WTC11 (cell line): ENCODE measurements around the gene TOM1L2. TPM values are rescaled to one million over a fixed set of nuclear protein-coding genes. Genes with fewer than 3 reads are reported as not detected.
A peak's percentile ranks its signal among the peaks of the same experiment; 100 is the strongest.

Source experiments
- ATAC-seq: fragments of 200-7000 bp; cut with Tn5 transposase; 2 replicates; pipeline ENCODE4 v1.10.0; 2021; ENCODE audit warnings: mild to moderate bottlenecking, moderate library complexity
- Bru-seq: library from RNA; stranded (reverse); fragments of 400-500 nt; gene quantifications from one replicate; lab custom pipeline; 2021; lab: Mats Ljungman, UMichigan
- CTCF ChIA-PET: fragments of 300-600 bp; sonication (Branson Sonifier 250); formaldehyde crosslinking; loops from one replicate; lab custom pipeline; 2021; ENCODE audit warnings: antibody characterized with exemption; lab: Charles Lee
- POLR2A ChIA-PET: fragments of 350-600 bp; sonication (Branson Sonifier 250); formaldehyde crosslinking; loops from one replicate; lab custom pipeline; 2021; ENCODE audit warnings: antibody characterized with exemption; lab: Charles Lee
- DNase-seq: peaks from one replicate; pipeline ENCODE4 v3.0.0; 2021; ENCODE audit warnings: low spot score
- H3K27ac Mint-ChIP-seq: 2 replicates; pipeline ENCODE4 v1.8.0; 2021; ENCODE audit warnings: mixed read lengths
- H3K27me3 Mint-ChIP-seq: 2 replicates; pipeline ENCODE4 v1.8.0; 2021; ENCODE audit warnings: low read depth, mild to moderate bottlenecking, moderate library complexity, mixed read lengths
- H3K36me3 Mint-ChIP-seq: 2 replicates; pipeline ENCODE4 v1.8.0; 2021; ENCODE audit warnings: mixed read lengths
- H3K4me1 Mint-ChIP-seq: 2 replicates; pipeline ENCODE4 v1.8.0; 2022; ENCODE audit warnings: mixed read lengths
- H3K4me3 Mint-ChIP-seq: 2 replicates; pipeline ENCODE4 v1.8.0; 2021; ENCODE audit warnings: mild to moderate bottlenecking, moderate library complexity, mixed read lengths
- H3K9me3 Mint-ChIP-seq: 2 replicates; pipeline ENCODE4 v1.8.0; 2021; ENCODE audit warnings: mixed read lengths
- CBFB ChIP-seq: sonication (generic); formaldehyde crosslinking; IDR thresholded peaks from 2 replicates; pipeline ENCODE4 v1.8.1; 2022; ENCODE audit warnings: mild to moderate bottlenecking, low read depth, missing genetic modification reagents
- CREB1 ChIP-seq: sonication (generic); formaldehyde crosslinking; IDR thresholded peaks from 2 replicates; pipeline ENCODE4 v1.8.0; 2023; ENCODE audit warnings: mild to moderate bottlenecking, missing genetic modification reagents
- E2F5 ChIP-seq: sonication (generic); formaldehyde crosslinking; IDR thresholded peaks from 2 replicates; pipeline ENCODE4 v1.8.1; 2022; ENCODE audit warnings: mild to moderate bottlenecking, moderate library complexity, missing genetic modification reagents
- ELF4 ChIP-seq: sonication (generic); formaldehyde crosslinking; IDR thresholded peaks from 2 replicates; pipeline ENCODE4 v1.8.1; 2022; ENCODE audit warnings: low read depth, mild to moderate bottlenecking, moderate library complexity, missing genetic modification reagents
- ETV6 ChIP-seq: sonication (generic); formaldehyde crosslinking; IDR thresholded peaks from 2 replicates; pipeline ENCODE4 v1.8.1; 2022; ENCODE audit warnings: mild to moderate bottlenecking, missing genetic modification reagents
- FOXK1 ChIP-seq: sonication (generic); formaldehyde crosslinking; IDR thresholded peaks from 2 replicates; pipeline ENCODE4 v1.8.0; 2022; ENCODE audit warnings: mild to moderate bottlenecking, moderate library complexity, missing genetic modification reagents
- HMGXB4 ChIP-seq: sonication (generic); formaldehyde crosslinking; IDR thresholded peaks from 2 replicates; pipeline ENCODE4 v1.8.1; 2023; ENCODE audit warnings: mild to moderate bottlenecking, moderate library complexity, missing genetic modification reagents
- IRF2 ChIP-seq: sonication (generic); formaldehyde crosslinking; IDR thresholded peaks from 2 replicates; pipeline ENCODE4 v1.8.0; 2022; ENCODE audit warnings: low read depth, missing genetic modification reagents, borderline replicate concordance
- JUN ChIP-seq: sonication (generic); formaldehyde crosslinking; IDR thresholded peaks from 2 replicates; pipeline ENCODE4 v1.8.0; 2023; ENCODE audit warnings: mild to moderate bottlenecking, missing genetic modification reagents
- MAX ChIP-seq: sonication (generic); formaldehyde crosslinking; IDR thresholded peaks from 2 replicates; pipeline ENCODE4 v1.8.0; 2022; ENCODE audit warnings: mild to moderate bottlenecking, missing genetic modification reagents
- MLX ChIP-seq: sonication (generic); formaldehyde crosslinking; IDR thresholded peaks from 2 replicates; pipeline ENCODE4 v1.8.1; 2023; ENCODE audit warnings: mild to moderate bottlenecking, missing genetic modification reagents, moderate library complexity
- MYBL2 ChIP-seq: sonication (generic); formaldehyde crosslinking; IDR thresholded peaks from 2 replicates; pipeline ENCODE4 v1.8.1; 2023; ENCODE audit warnings: mild to moderate bottlenecking, moderate library complexity, missing genetic modification reagents
- NFATC4 ChIP-seq: fragments of 250-450 bp; sonication (Bioruptor Pico); IDR thresholded peaks from 2 replicates; pipeline ENCODE4 v1.9.0; 2021; ENCODE audit warnings: mild to moderate bottlenecking
- NFYB ChIP-seq: sonication (generic); formaldehyde crosslinking; conservative IDR thresholded peaks from 2 replicates; pipeline ENCODE4 v1.8.0; 2022; ENCODE audit warnings: low read depth, missing genetic modification reagents
- PRRX2 ChIP-seq: fragments of 250-450 bp; sonication (Bioruptor Pico); IDR thresholded peaks from 2 replicates; pipeline ENCODE4 v1.8.0; 2021; ENCODE audit warnings: mild to moderate bottlenecking
- RELA ChIP-seq: sonication (generic); formaldehyde crosslinking; IDR thresholded peaks from 2 replicates; pipeline ENCODE4 v1.8.1; 2022; ENCODE audit warnings: missing genetic modification reagents, mild to moderate bottlenecking, borderline replicate concordance
- SMAD3 ChIP-seq: sonication (generic); formaldehyde crosslinking; IDR thresholded peaks from 2 replicates; pipeline ENCODE4 v1.8.0; 2022; ENCODE audit warnings: missing genetic modification reagents, mild to moderate bottlenecking, borderline replicate concordance
- SOX15 ChIP-seq: fragments of 250-450 bp; sonication (Bioruptor Pico); IDR thresholded peaks from 2 replicates; pipeline ENCODE4 v1.9.0; 2021; ENCODE audit warnings: mild to moderate bottlenecking
- SP1 ChIP-seq: sonication (generic); formaldehyde crosslinking; conservative IDR thresholded peaks from 2 replicates; pipeline ENCODE4 v1.8.1; 2022; ENCODE audit warnings: missing genetic modification reagents
- STAT6 ChIP-seq: sonication (generic); formaldehyde crosslinking; conservative IDR thresholded peaks from 2 replicates; pipeline ENCODE4 v1.8.1; 2023; ENCODE audit warnings: mild to moderate bottlenecking, low read depth, missing genetic modification reagents, moderate library complexity
- TEAD1 ChIP-seq: sonication (generic); formaldehyde crosslinking; IDR thresholded peaks from 2 replicates; pipeline ENCODE4 v1.8.0; 2022; ENCODE audit warnings: mild to moderate bottlenecking, missing genetic modification reagents
- USF1 ChIP-seq: sonication (generic); formaldehyde crosslinking; IDR thresholded peaks from 2 replicates; pipeline ENCODE4 v1.8.0; 2022; ENCODE audit warnings: mild to moderate bottlenecking, missing genetic modification reagents
- USF2 ChIP-seq: sonication (generic); formaldehyde crosslinking; IDR thresholded peaks from 2 replicates; pipeline ENCODE4 v1.8.1; 2023; ENCODE audit warnings: mild to moderate bottlenecking, missing genetic modification reagents, moderate library complexity
- ZNF138 ChIP-seq: sonication (generic); formaldehyde crosslinking; conservative IDR thresholded peaks from 2 replicates; pipeline ENCODE4 v1.8.1; 2022; ENCODE audit warnings: mild to moderate bottlenecking, moderate library complexity, missing genetic modification reagents
- ZSCAN18 ChIP-seq: fragments of 250-450 bp; sonication (Bioruptor Pico); IDR thresholded peaks from 2 replicates; pipeline ENCODE4 v2.1.2; 2022; ENCODE audit warnings: mild to moderate bottlenecking, moderate library complexity
- long read RNA-seq, 3 experiments: library from RNA in 1 of 3; library from capped mRNA in 1 of 3; library from polyadenylated mRNA in 1 of 3; unstranded in 2 of 3; stranded (forward) in 1 of 3; transcript quantifications; one replicate each; pipeline ENCODE4 v2.0.0, GENCODE V29; 2021
- total RNA-seq: library from RNA; stranded (reverse); gene quantifications from 3 replicates; pipeline ENCODE4 v1.2.3, GENCODE V29; 2021

TOM1L2 gene
- total RNA-seq = 5.2 to 6.7 TPM (median 6.4 TPM) in 3 replicates
- Bru-seq, nascent RNA = percentile 42 among the genes with signal in this experiment
- long read RNA-seq, experiment 1, transcript TOM1L2-202 (15 exons, 2,418 nt) = major isoform, 5 of 23 reads
- long read RNA-seq, experiment 1, partial matches to known transcripts = 2 of 23 reads
- long read RNA-seq, experiment 1, other reads (novel, unspliced or antisense) = 16 of 23 reads
- long read RNA-seq, experiment 2, partial matches to known transcripts = 0 of 2 reads
- long read RNA-seq, experiment 2, other reads (novel, unspliced or antisense) = 2 of 2 reads
- long read RNA-seq, experiment 3, partial matches to known transcripts = 2 of 5 reads
- long read RNA-seq, experiment 3, other reads (novel, unspliced or antisense) = 2 of 5 reads

GRCh38 chr17:17972126-17972951 is at the start of gene TOM1L2, which contains the start of gene DRC3:
Gene TOM1L2, minus strand, starts transcription at chr17:17972400. Its CDS starts 87 bp downstream, at chr17:17972313.
Gene DRC3, plus strand, starts transcription at chr17:17972862. Its CDS starts 4,737 bp downstream, at chr17:17977599.
- ATAC-seq = peak; percentile 97
- peak; percentile 100 for DNase-seq
- CTCF ChIA-PET = interaction anchor here (0.6 to 2.5 kb wide), 22 partner anchors 11 to 476 kb away, joined by 3 to 18 read pairs (median 4); partner anchors contain the start of gene RASD1
- Mint-ChIP-seq H3K4me3 (peak within 1 kb of the TSS; percentile 91), H3K36me3 (no peaks in the 10 kb centered on the region), H3K4me1 (0 out of 2 replicates have a peak, but pooled peaks cover 6% of the 10 kb centered on the region), H3K27me3 (no peaks in the 10 kb centered on the region; the same call in 1 of the 2 replicates), H3K9me3 (no peaks in the 10 kb centered on the region), H3K27ac (no peak within 1 kb of the TSS; the same call in 1 of the 2 replicates)
- POLR2A ChIA-PET = interaction anchor here (0.5 to 1.4 kb wide), 3 partner anchors 12 to 136 kb away, joined by 3 to 4 read pairs (median 3); no protein-coding TSS in a partner anchor
- TF ChIP-seq HMGXB4 (CRISPR knock-in tag) (peak; percentile 49; the same call in 1 of the 2 replicates), ZNF138 (CRISPR knock-in tag) (no peak), MYBL2 (CRISPR knock-in tag) (no peak), TEAD1 (CRISPR knock-in tag) (no peak), USF2 (CRISPR knock-in tag) (peak; percentile 94), ELF4 (CRISPR knock-in tag) (no peak), SOX15 (no peak), USF1 (peak; percentile 91), NFYB (peak; percentile 97), MLX (CRISPR knock-in tag) (no peak), FOXK1 (peak; percentile 85), CBFB (CRISPR knock-in tag) (no peak), NFATC4 (CRISPR knock-in tag) (no peak), PRRX2 (CRISPR knock-in tag) (no peak), CREB1 (CRISPR knock-in tag) (no peak), ETV6 (no peak), SP1 (CRISPR knock-in tag) (peak; percentile 94), E2F5 (CRISPR knock-in tag) (no peak), STAT6 (CRISPR knock-in tag) (no peak), JUN (CRISPR knock-in tag) (no peak), ZSCAN18 (CRISPR knock-in tag) (no peak), IRF2 (CRISPR knock-in tag) (no peak), RELA (CRISPR knock-in tag) (no peak), SMAD3 (no peak), MAX (0 out of 2 replicates have a peak, but pooled peaks have one; percentile 25)
